ENCODE measurements around the gene DHRS3.
"Not testable (repeated sequence)": the region's sequence is repeated elsewhere in the genome, so short reads cannot be mapped to it uniquely, and the experiment has no call there.

The DHRS3 gene

GRCh38 chr1:12617901-12618660, at the start of gene DHRS3:
Gene DHRS3, minus strand, starts transcription at chr1:12618210. Its CDS starts 862 bp downstream, at chr1:12617348.
- peak; percentile 47 to 73 (median 58) for DNase-seq (ENCODE audit: low read depth in 2 of 3, low spot score in 2 of 3)

- no peak for DNase-seq (ENCODE audit: low read depth in 2 of 3, low spot score in 2 of 3)
These were observed 48.2 kb upstream of the DHRS3 start for GRCh38 chr1:12666141-12666735.

- DNase-seq (ENCODE audit: low read depth in 2 of 3, low spot score in 2 of 3), result no peak
These were observed 47.5 kb upstream of the DHRS3 start for GRCh38 chr1:12665511-12665910.

GRCh38 chr1:12662556-12662955, 44.5 kb upstream of the DHRS3 start:
- no peak for DNase-seq (ENCODE audit: low read depth in 2 of 3, low spot score in 2 of 3)

GRCh38 chr1:12661606-12662219, 43.7 kb upstream of the DHRS3 start:
- no peak for DNase-seq (ENCODE audit: low read depth in 2 of 3, low spot score in 2 of 3)

GRCh38 chr1:12658531-12659453, 40.8 kb upstream of the DHRS3 start:
- DNase-seq (ENCODE audit: low read depth in 2 of 3, low spot score in 2 of 3), result peak; percentile 33 to 52 (median 50)

- DNase-seq (ENCODE audit: low read depth in 2 of 3, low spot score in 2 of 3), result not testable (repeated sequence)
These were observed 40.0 kb upstream of the DHRS3 start for GRCh38 chr1:12657885-12658512.

GRCh38 chr1:12657060-12657884, 39.3 kb upstream of the DHRS3 start:
- DNase-seq (ENCODE audit: low read depth in 2 of 3, low spot score in 2 of 3), result no peak

- no peak for DNase-seq (ENCODE audit: low read depth in 2 of 3, low spot score in 2 of 3)
These were observed 38.6 kb upstream of the DHRS3 start for GRCh38 chr1:12656575-12656974.

- DNase-seq (ENCODE audit: low read depth in 2 of 3, low spot score in 2 of 3), result no peak
These were observed 36.6 kb upstream of the DHRS3 start for GRCh38 chr1:12654657-12655056.

- DNase-seq (ENCODE audit: low read depth in 2 of 3, low spot score in 2 of 3), result no peak
These were observed 36.1 kb upstream of the DHRS3 start for GRCh38 chr1:12654004-12654567.

- no peak for DNase-seq (ENCODE audit: low read depth in 2 of 3, low spot score in 2 of 3)
These were observed 32.0 kb upstream of the DHRS3 start for GRCh38 chr1:12649971-12650421.

- no peak for DNase-seq (ENCODE audit: low read depth in 2 of 3, low spot score in 2 of 3)
These were observed 30.7 kb upstream of the DHRS3 start for GRCh38 chr1:12648741-12649140.

GRCh38 chr1:12645401-12645800, 27.4 kb upstream of the DHRS3 start:
- DNase-seq (ENCODE audit: low read depth in 2 of 3, low spot score in 2 of 3), result not testable (repeated sequence)

GRCh38 chr1:12644829-12645228, 26.8 kb upstream of the DHRS3 start:
- DNase-seq (ENCODE audit: low read depth in 2 of 3, low spot score in 2 of 3), result no peak

- no peak for DNase-seq (ENCODE audit: low read depth in 2 of 3, low spot score in 2 of 3)
These were observed 26.2 kb upstream of the DHRS3 start for GRCh38 chr1:12644237-12644636.

GRCh38 chr1:12643785-12644184, 25.8 kb upstream of the DHRS3 start, which contains the start of gene AADACL4:
Gene AADACL4, plus strand, starts transcription at chr1:12644085. Its CDS starts 462 bp downstream, at chr1:12644547.
- no peak for DNase-seq (ENCODE audit: low read depth in 2 of 3, low spot score in 2 of 3)

GRCh38 chr1:12643079-12643478, 25.1 kb upstream of the DHRS3 start:
- DNase-seq (ENCODE audit: low read depth in 2 of 3, low spot score in 2 of 3), result no peak

- DNase-seq (ENCODE audit: low read depth in 2 of 3, low spot score in 2 of 3), result no peak
These were observed 22.9 kb upstream of the DHRS3 start for GRCh38 chr1:12640958-12641272.

Data from activated CD8-positive, alpha-beta memory T cell treated with anti-CD3 and anti-CD28 coated beads for 48 hours (primary cell).